CD8-positive, alpha-beta memory T cell (primary cell): Measurements from ENCODE around the gene ZC3H7A. TPM values are rescaled to one million over a fixed set of nuclear protein-coding genes. Genes with fewer than 3 reads are reported as not detected.
A peak's percentile ranks its signal among the peaks of the same experiment; 100 is the strongest.
"Not testable (repeated sequence)": the region's sequence is repeated elsewhere in the genome, so short reads cannot be mapped to it uniquely, and the experiment has no call there.

Experiments used
- CTCF ChIA-PET: fragments of 350-600 bp; sonication (Branson Sonifier 250); formaldehyde crosslinking; loops from one replicate; lab custom pipeline; 2021; ENCODE audit warnings: antibody characterized with exemption; lab: Charles Lee
- POLR2A ChIA-PET: fragments of 350-600 bp; sonication (Branson Sonifier 250); formaldehyde crosslinking; loops from one replicate; lab custom pipeline; 2021; ENCODE audit warnings: antibody characterized with exemption; lab: Charles Lee
- DNase-seq, 5 donors: peaks; one replicate each; pipeline versions ENCODE4 v3.0.0 to v3.0.0-alpha.2; 2020 to 2022; ENCODE audit warnings: mixed read lengths in 1 of 5
- H3K27ac ChIP-seq: one replicate; pipeline ENCODE4 v1.7.0; 2013; ENCODE audit warnings: low read depth, mild to moderate bottlenecking, low read length, moderate library complexity
- H3K27me3 ChIP-seq: 2 replicates; pipeline ENCODE4 v1.7.0; 2013; ENCODE audit warnings: low read length, mild to moderate bottlenecking; ENCODE audit not compliant: insufficient read depth, poor library complexity, severe bottlenecking
- H3K36me3 ChIP-seq: 2 replicates; pipeline ENCODE4 v1.7.0; 2013; ENCODE audit warnings: mild to moderate bottlenecking, low read length, moderate library complexity; ENCODE audit not compliant: insufficient read depth
- H3K4me1 ChIP-seq: 2 replicates; pipeline ENCODE4 v1.7.0; 2013; ENCODE audit warnings: mild to moderate bottlenecking, low read length, moderate library complexity; ENCODE audit not compliant: insufficient read depth
- H3K4me3 ChIP-seq: 2 replicates; pipeline ENCODE4 v1.7.0; 2013; ENCODE audit warnings: mild to moderate bottlenecking, low read length
- H3K9me3 ChIP-seq: 2 replicates; pipeline ENCODE4 v1.7.0; 2013; ENCODE audit warnings: mild to moderate bottlenecking, low read length
- H3K27ac Mint-ChIP-seq, 8 donors: one replicate each; pipeline ENCODE4 v1.8.0; 2020 to 2021; ENCODE audit warnings: mixed read lengths in 8 of 8, mild to moderate bottlenecking in 6 of 8, inconsistent platforms in 3 of 8, moderate library complexity in 3 of 8
- H3K27me3 Mint-ChIP-seq, 2 donors: one replicate each; pipeline ENCODE4 v1.8.0; 2020 to 2021; ENCODE audit warnings: mixed read lengths in 2 of 2, mild to moderate bottlenecking in 1 of 2, moderate library complexity in 1 of 2
- H3K36me3 Mint-ChIP-seq, 3 donors: one replicate each; pipeline ENCODE4 v1.8.0; 2020 to 2021; ENCODE audit warnings: mixed read lengths in 3 of 3, inconsistent platforms in 1 of 3, mild to moderate bottlenecking in 1 of 3
- H3K4me1 Mint-ChIP-seq, 3 donors: one replicate each; pipeline ENCODE4 v1.8.0; 2020 to 2021; ENCODE audit warnings: mixed read lengths in 3 of 3, inconsistent platforms in 1 of 3, mild to moderate bottlenecking in 1 of 3
- H3K4me3 Mint-ChIP-seq, 7 donors: one replicate each; pipeline ENCODE4 v1.8.0; 2020 to 2021; ENCODE audit warnings: mixed read lengths in 7 of 7, mild to moderate bottlenecking in 6 of 7, moderate library complexity in 4 of 7, inconsistent platforms in 2 of 7
- H3K9me3 Mint-ChIP-seq, 5 donors: one replicate each; pipeline ENCODE4 v1.8.0; 2020 to 2022; ENCODE audit warnings: mixed read lengths in 5 of 5, mild to moderate bottlenecking in 3 of 5, moderate library complexity in 2 of 5, inconsistent platforms in 1 of 5
- polyA plus RNA-seq: library from polyadenylated mRNA; unstranded; fragments of 300-500 nt; fragmentation: Illumina TruSeq; gene quantifications from one replicate; pipeline ENCODE4 v1.2.3, GENCODE V29; 2021
- total RNA-seq, 2 experiments: library from RNA; stranded (reverse); gene quantifications; one replicate each; pipeline ENCODE4 v1.2.3, GENCODE V29; 2021

The ZC3H7A gene
- total and polyA plus RNA-seq, 3 experiments from 2014 or later, result 35.6 to 54.2 (median 51.9) TPM

DNA sequence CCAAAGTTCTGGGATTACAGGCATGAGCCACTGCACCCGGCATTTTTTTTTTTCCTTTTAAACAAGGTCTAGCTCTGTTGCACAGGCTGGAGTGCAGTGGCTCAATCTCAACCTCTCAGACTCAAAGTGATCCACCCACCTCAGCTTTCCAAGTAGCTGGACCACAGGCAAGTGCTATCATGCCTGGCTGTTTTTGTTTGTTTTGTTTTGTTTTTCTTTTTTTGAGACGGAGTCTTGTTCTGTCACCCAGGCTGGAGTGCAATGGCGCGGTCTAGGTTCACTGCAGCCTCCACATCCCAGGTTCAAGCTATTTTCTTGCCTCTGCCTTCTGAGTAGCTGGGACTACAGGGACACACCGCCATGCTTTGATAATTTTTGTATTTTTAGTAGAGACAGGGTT, 19.1 kb upstream of the ZC3H7A start:
- H3K9me3 ChIP-seq, result no peaks in the 10 kb centered on the region
- Mint-ChIP-seq H3K4me3 (no peak overlapping the region), H3K36me3 (no peaks in the 10 kb centered on the region), H3K4me1 (peaks cover 0 to 4% (median 4%) of the 10 kb centered on the region in 3 donors), H3K27ac (no peak overlapping the region), H3K27me3 (peaks cover 0 to 2% of the 10 kb centered on the region in 2 donors), H3K9me3 (no peaks in the 10 kb centered on the region)
- H3K36me3 ChIP-seq, result no peaks in the 10 kb centered on the region
- POLR2A ChIA-PET, result no interaction called here
- DNase-seq, result no peak
- no peaks in the 10 kb centered on the region for H3K4me1 ChIP-seq
- H3K27me3 ChIP-seq, result no peaks in the 10 kb centered on the region
- CTCF ChIA-PET, result no interaction called here
- no peak overlapping the region for H3K27ac ChIP-seq
- no peak overlapping the region for H3K4me3 ChIP-seq

GRCh38 chr16:11814800-11815199, 17.7 kb upstream of the ZC3H7A start:
- not testable (repeated sequence) for H3K4me3 ChIP-seq, H3K27ac Mint-ChIP-seq, H3K9me3 Mint-ChIP-seq, H3K4me1 ChIP-seq, H3K36me3 Mint-ChIP-seq, H3K27me3 Mint-ChIP-seq, H3K27me3 ChIP-seq, H3K9me3 ChIP-seq, H3K4me3 Mint-ChIP-seq, H3K27ac ChIP-seq, H3K36me3 ChIP-seq, DNase-seq
- CTCF ChIA-PET, result interaction anchor here (1.1 kb wide), 1 partner anchor 284 kb away, joined by 3 read pairs; no protein-coding TSS in a partner anchor
- H3K4me1 Mint-ChIP-seq, result peaks cover 2 to 11% (median 10%) of the 10 kb centered on the region in 3 donors
- POLR2A ChIA-PET, result interaction anchor here (0.7 kb wide), 1 partner anchor 188 kb away, joined by 3 read pairs; no protein-coding TSS in a partner anchor

DNA sequence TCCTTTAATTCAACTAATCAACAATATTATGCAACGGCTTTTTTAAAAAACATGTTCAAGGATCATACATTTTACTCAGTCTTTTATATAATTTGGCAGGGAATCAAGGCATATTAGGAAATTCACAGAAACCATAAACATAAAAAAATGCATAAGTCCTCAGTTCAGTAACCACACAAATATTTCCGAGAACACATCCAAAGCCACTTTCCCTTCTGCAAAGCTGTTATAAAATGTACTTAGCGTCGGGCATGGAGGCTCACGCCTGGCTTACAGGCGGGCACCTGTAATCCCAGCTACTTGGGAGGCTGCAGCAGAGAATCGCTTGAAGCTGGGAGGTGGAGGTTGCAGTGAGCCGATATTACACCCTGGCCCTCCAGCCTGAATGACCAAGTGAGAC, 9.7 kb upstream of the ZC3H7A start:
- Histone ChIP-seq H3K27me3 (no peaks in the 10 kb centered on the region), H3K4me1 (no peaks in the 10 kb centered on the region), H3K9me3 (no peaks in the 10 kb centered on the region), H3K36me3 (no peaks in the 10 kb centered on the region), H3K27ac (no peak overlapping the region), H3K4me3 (no peak overlapping the region)
- ChIA-PET POLR2A (interaction anchor here (1.2 kb wide), 1 partner anchor 10 kb away, joined by 3 read pairs; the partner anchor contains the start of gene ZC3H7A), CTCF (interaction anchor here (0.7 to 1.2 kb wide), 3 partner anchors 9 to 82 kb away, joined by 3 read pairs; partner anchors contain the start of gene ZC3H7A)
- H3K9me3 Mint-ChIP-seq, result no peaks in the 10 kb centered on the region
- peaks cover 2 to 11% (median 9%) of the 10 kb centered on the region in 3 donors for H3K4me1 Mint-ChIP-seq
- no peak for DNase-seq
- H3K36me3 Mint-ChIP-seq, result no peaks in the 10 kb centered on the region
- no peak overlapping the region for H3K27ac Mint-ChIP-seq
- no peak overlapping the region for H3K4me3 Mint-ChIP-seq
- H3K27me3 Mint-ChIP-seq, result peaks cover 4 to 6% of the 10 kb centered on the region in 2 donors

- Mint-ChIP-seq H3K4me3 (no peak overlapping the region), H3K4me1 (peaks cover 2 to 15% (median 14%) of the 10 kb centered on the region in 3 donors), H3K27me3 (peaks cover 4 to 6% of the 10 kb centered on the region in 2 donors), H3K27ac (no peak overlapping the region), H3K9me3 (no peaks in the 10 kb centered on the region), H3K36me3 (no peaks in the 10 kb centered on the region)
- Histone ChIP-seq H3K4me1 (no peaks in the 10 kb centered on the region), H3K36me3 (no peaks in the 10 kb centered on the region), H3K27me3 (no peaks in the 10 kb centered on the region), H3K9me3 (no peaks in the 10 kb centered on the region), H3K4me3 (no peak overlapping the region), H3K27ac (no peak overlapping the region)
- ChIA-PET CTCF (interaction anchor here (1.2 kb wide), 1 partner anchor 8 kb away, joined by 3 read pairs; the partner anchor contains the start of gene ZC3H7A), POLR2A (no interaction called here)
- no peak for DNase-seq
Observed at GRCh38 chr16:11805556-11805955, 8.5 kb upstream of the ZC3H7A start.

GRCh38 chr16:11801481-11802021, 4.5 kb upstream of the ZC3H7A start:
- Mint-ChIP-seq H3K27me3 (peaks cover 0 to 4% of the 10 kb centered on the region in 2 donors), H3K4me1 (peaks cover 23 to 37% (median 35%) of the 10 kb centered on the region in 3 donors)
- CTCF ChIA-PET, result no interaction called here

DNA sequence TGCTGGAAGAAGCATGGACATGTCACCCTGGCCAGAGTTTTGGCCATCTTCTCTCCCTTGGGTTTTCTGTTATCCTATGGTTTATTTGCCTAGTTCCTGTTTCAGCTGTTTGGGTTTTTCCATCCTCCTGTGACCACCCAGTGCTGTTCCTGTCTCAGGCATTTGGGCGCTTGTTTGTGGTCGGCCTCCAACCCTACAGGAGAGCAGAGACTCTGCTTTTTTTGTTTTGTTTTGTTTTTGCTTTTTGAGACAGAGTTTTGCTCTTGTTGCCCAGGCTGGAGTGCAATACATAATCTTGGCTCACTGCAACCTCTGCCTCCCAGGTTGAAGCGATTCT, 3.3 kb upstream of the ZC3H7A start:
- CTCF ChIA-PET, result no interaction called here
- POLR2A ChIA-PET, result no interaction called here

More at GRCh38 chr16:11801481-11802021, 4.5 kb upstream of the ZC3H7A start:
- Mint-ChIP-seq H3K27ac (peak overlapping the region in 2 of 8 donors; percentile 12 to 74), H3K9me3 (no peaks in the 10 kb centered on the region), H3K4me3 (peak overlapping the region in 1 of 7 donors; percentile 22), H3K36me3 (peaks cover 0 to 7% (median 0%) of the 10 kb centered on the region in 3 donors)
- H3K4me3 ChIP-seq, result no peak overlapping the region
- H3K36me3 ChIP-seq, result no peaks in the 10 kb centered on the region
- H3K27me3 ChIP-seq, result no peaks in the 10 kb centered on the region
- no peaks in the 10 kb centered on the region for H3K9me3 ChIP-seq
- POLR2A ChIA-PET, result no interaction called here
- DNase-seq, result no peak
- peaks cover 25% of the 10 kb centered on the region for H3K4me1 ChIP-seq
- no peak overlapping the region for H3K27ac ChIP-seq

GRCh38 chr16:11799509-11800381, 2.7 kb upstream of the ZC3H7A start:
- Histone ChIP-seq H3K27me3 (no peaks in the 10 kb centered on the region), H3K27ac (peak overlapping the region; percentile 2), H3K4me1 (peaks cover 40% of the 10 kb centered on the region), H3K36me3 (no peaks in the 10 kb centered on the region), H3K9me3 (no peaks in the 10 kb centered on the region), H3K4me3 (no peak overlapping the region)
- Mint-ChIP-seq H3K36me3 (peaks cover 0 to 19% (median 0%) of the 10 kb centered on the region in 3 donors), H3K4me1 (peaks cover 36 to 51% (median 50%) of the 10 kb centered on the region in 3 donors), H3K9me3 (no peaks in the 10 kb centered on the region), H3K4me3 (peak overlapping the region in 5 of 7 donors; percentile 30 to 93 (median 52)), H3K27me3 (peaks cover 0 to 5% of the 10 kb centered on the region in 2 donors), H3K27ac (peak overlapping the region; percentile 21 to 98 (median 80))
- DNase-seq, result no peak
- POLR2A ChIA-PET, result interaction anchor here (4.2 kb wide), 1 partner anchor 15 kb away, joined by 45 read pairs; no protein-coding TSS in a partner anchor
- CTCF ChIA-PET, result interaction anchor here (3.5 to 5.2 kb wide), 3 partner anchors 11 to 57 kb away, joined by 21 to 92 read pairs (median 34); partner anchors contain the start of gene TXNDC11

More for the DNA sequence above, 3.3 kb upstream of the ZC3H7A start:
- DNase-seq, result no peak
- H3K36me3 ChIP-seq, result no peaks in the 10 kb centered on the region
- H3K9me3 ChIP-seq, result no peaks in the 10 kb centered on the region
- Mint-ChIP-seq H3K27ac (peak overlapping the region in 7 of 8 donors; percentile 32 to 98 (median 79)), H3K27me3 (peaks cover 0 to 5% of the 10 kb centered on the region in 2 donors), H3K4me3 (peak overlapping the region in 2 of 7 donors; percentile 10 to 93), H3K9me3 (no peaks in the 10 kb centered on the region), H3K4me1 (peaks cover 30 to 45% (median 44%) of the 10 kb centered on the region in 3 donors), H3K36me3 (peaks cover 0 to 15% (median 0%) of the 10 kb centered on the region in 3 donors)
- peaks cover 34% of the 10 kb centered on the region for H3K4me1 ChIP-seq
- no peak overlapping the region for H3K27ac ChIP-seq
- H3K4me3 ChIP-seq, result no peak overlapping the region
- H3K27me3 ChIP-seq, result no peaks in the 10 kb centered on the region
